ENCODE results near the gene TGFBR3. TPM values are rescaled to one million over a fixed set of nuclear protein-coding genes. Genes with fewer than 3 reads are reported as not detected.

Gene TGFBR3
- total and polyA plus RNA-seq, 2 of the 8 experiments (the other 6 are each of a cell fraction or from before 2014, with no cell fraction given): 2.0 to 6.1 TPM

GRCh38 chr1:91691525-91691924 is 194.4 kb downstream of the TGFBR3 start:
- no peak overlapping the region for H2AFZ ChIP-seq (ENCODE audit: low read length)
- no peak overlapping the region for H3K4me2 ChIP-seq (ENCODE audit: insufficient read depth in 1 of 2, low read depth in 2 of 2, low read length in 2 of 2)
- H2BK12ac ChIP-seq (ENCODE audit: low read depth, low read length): no peak overlapping the region
- H3K23ac ChIP-seq (ENCODE audit: insufficient read length): no peak overlapping the region
- no peaks in the 10 kb centered on the region for H3K27me3 ChIP-seq (replicated peaks in 1 of 4; ENCODE audit: control insufficient read depth in 3 of 4, extremely low read depth in 1 of 4, insufficient read depth in 3 of 4, low read length in 3 of 4)
- no peaks in the 10 kb centered on the region; a peak in 1 of 4 replicates for H3K9me3 ChIP-seq (ENCODE audit: insufficient read depth in 2 of 2, low read depth in 1 of 2, low read length in 1 of 2)
- no peak overlapping the region for H3K14ac ChIP-seq (ENCODE audit: insufficient read length)
- DNase-seq (ENCODE audit: low read depth in 1 of 2, low spot score in 2 of 2): no peak
- H4K8ac ChIP-seq (ENCODE audit: extremely low read depth, insufficient read depth, low read length): no peak overlapping the region
- H3K36me3 ChIP-seq (ENCODE audit: control insufficient read depth in 2 of 4, insufficient read depth in 4 of 4, low read length in 3 of 4): no peaks in the 10 kb centered on the region
- ChIA-PET CTCF (ENCODE audit: partially characterized antibody) (interaction anchor here (1.1 to 1.2 kb wide), 2 partner anchors 29 to 125 kb away, joined by 3 read pairs; no protein-coding TSS in a partner anchor), POLR2A (ENCODE audit: partially characterized antibody) (no interaction called here)
- no peak overlapping the region for H3K4me3 ChIP-seq (ENCODE audit: extremely low read depth in 1 of 4, insufficient read depth in 2 of 4, low read depth in 3 of 4, low read length in 4 of 4)
- no peak overlapping the region for H4K5ac ChIP-seq (ENCODE audit: insufficient read length, low read depth, low read length)
- H3K18ac ChIP-seq (ENCODE audit: extremely low read depth, low read length): no peak overlapping the region
- no peak overlapping the region for H4K91ac ChIP-seq (replicated peaks; ENCODE audit: insufficient read length, low read length)
- no peak overlapping the region for H3K4ac ChIP-seq (replicated peaks; ENCODE audit: insufficient read length, low read depth, low read length)
- no peaks in the 10 kb centered on the region for H4K20me1 ChIP-seq (replicated peaks in 1 of 2; ENCODE audit: control insufficient read depth in 1 of 2, insufficient read depth in 2 of 2, low read length in 2 of 2)
- no peak overlapping the region for H3K27ac ChIP-seq (ENCODE audit: low read depth, low read length)
- no peaks in the 10 kb centered on the region for H3K79me1 ChIP-seq (ENCODE audit: low read depth, low read length)
- no peak overlapping the region for H2AK5ac ChIP-seq (ENCODE audit: low read depth, low read length)
- no peak overlapping the region for H2BK5ac ChIP-seq (ENCODE audit: low read depth, low read length)
- no peak overlapping the region for H2BK20ac ChIP-seq (ENCODE audit: low read length)
- H3K23me2 ChIP-seq (ENCODE audit: low read depth, low read length): no peaks in the 10 kb centered on the region
- H2BK15ac ChIP-seq (ENCODE audit: low read length): no peak overlapping the region
- no peaks in the 10 kb centered on the region for H3K79me2 ChIP-seq (ENCODE audit: control insufficient read depth in 1 of 2, insufficient read depth in 2 of 2, low read length in 2 of 2)
- H3K9ac ChIP-seq (replicated peaks in 1 of 4; ENCODE audit: extremely low read depth in 1 of 4, low read depth in 3 of 4, low read length in 3 of 4): no peak overlapping the region
- H2BK120ac ChIP-seq (replicated peaks; ENCODE audit: low read depth, low read length): no peak overlapping the region
- WGBS, 2 experiments (ENCODE audit: extremely low coverage in 1 of 2, insufficient coverage in 1 of 2, insufficient read length in 1 of 2, insufficient replicate concordance in 2 of 2, low coverage in 1 of 2, low lambda C conversion rate in 2 of 2, missing lambda C conversion rate in 1 of 2): 98% methylated on average over 4 of the region's 4 CpGs; no CpG with 5 or more reads in 1 of the 2 experiments
- H3K4me1 ChIP-seq (replicated peaks in 1 of 4; ENCODE audit: control insufficient read depth in 3 of 4, insufficient read depth in 4 of 4, low read length in 3 of 4): peaks cover 0 to 8% (median 3%) of the 10 kb centered on the region in 4 experiments; a peak in 3 of 7 replicates
- no peak for FAIRE-seq
- no peak overlapping the region for H3K56ac ChIP-seq (replicated peaks; ENCODE audit: insufficient read length, low read depth, low read length)
- TF ChIP-seq RBBP5 (IDR thresholded peaks at IDR 0.05; ENCODE audit: borderline replicate concordance, low read depth, low read length): no peak
- no peak for TF ChIP-seq FOSL1 (IDR thresholded peaks at IDR 0.05; ENCODE audit: insufficient read depth, low read depth, low read length)
- no peak for TF ChIP-seq EZH2 (IDR thresholded peaks at IDR 0.05; ENCODE audit: low read depth, low read length, severe bottlenecking)

Measured in H1 (cell line).